NCI-H1092 (cell line): ENCODE data around the gene ZSCAN5A.
"Not testable (repeated sequence)": the region's sequence is repeated elsewhere in the genome, so short reads cannot be mapped to it uniquely, and the experiment has no call there.

Experiments
- DNase-seq: peaks from one replicate; lab custom pipeline; 2025; lab: John Stamatoyannopoulos, UW

ZSCAN5A gene

DNA sequence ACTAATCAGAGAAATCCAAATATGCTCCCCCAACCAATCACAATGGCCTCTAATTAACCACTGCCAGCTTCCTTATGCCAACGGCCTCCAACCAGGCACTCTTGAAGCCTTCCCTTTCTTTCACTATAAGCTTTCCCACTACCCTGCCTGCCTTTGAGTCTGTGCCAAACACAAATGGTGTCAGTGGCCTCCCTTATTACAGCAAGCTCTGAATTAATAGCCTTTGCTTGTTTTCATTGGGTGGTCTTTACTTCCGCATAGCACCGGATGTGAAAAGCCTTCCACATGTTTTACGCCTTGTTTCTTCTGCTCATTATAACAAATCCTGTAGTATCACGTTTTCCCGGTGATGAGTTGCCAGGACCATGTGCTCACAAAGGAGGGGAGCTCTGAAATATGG, 43.5 kb downstream of the ZSCAN5A start:
- DNase-seq = no peak

DNA sequence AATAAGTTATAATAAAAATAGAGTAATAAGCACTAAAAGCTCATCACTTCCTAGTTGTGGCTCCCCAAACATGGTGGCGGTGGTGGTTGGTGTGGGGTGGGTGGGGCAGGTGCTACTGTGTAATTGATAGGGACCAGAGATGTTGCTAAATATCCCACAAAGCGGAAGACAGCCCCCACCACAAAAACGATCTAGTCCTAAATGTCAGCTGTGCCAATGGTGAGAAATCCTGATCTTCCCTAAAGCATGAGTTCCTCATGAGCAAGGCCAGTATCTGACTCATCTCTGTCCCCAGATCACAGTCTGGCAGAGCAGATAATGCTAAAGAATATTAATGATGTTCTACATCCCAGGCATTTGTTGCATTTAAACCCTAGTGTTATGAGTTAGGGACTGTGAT, 44.0 kb downstream of the ZSCAN5A start:
- DNase-seq = no peak

DNA sequence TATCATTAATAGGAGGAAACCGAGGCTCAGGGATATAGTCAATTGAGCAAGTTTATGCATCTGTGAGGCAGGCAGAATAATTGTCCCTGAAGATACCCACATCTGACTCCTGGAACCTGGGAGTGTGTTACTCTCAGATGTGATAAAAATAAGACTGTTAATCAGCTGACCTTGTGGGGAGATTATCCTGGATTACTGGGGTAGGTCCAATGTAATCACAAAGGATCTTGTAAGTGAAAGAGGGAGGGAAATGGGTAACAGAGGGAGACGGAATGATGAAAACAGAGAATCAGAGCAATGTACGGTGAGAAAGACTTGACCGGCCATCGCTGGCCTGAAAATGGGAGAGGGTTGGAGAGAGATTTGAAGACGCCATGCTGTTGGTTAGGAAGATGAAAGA, 45.3 kb downstream of the ZSCAN5A start:
- no peak for DNase-seq

DNA sequence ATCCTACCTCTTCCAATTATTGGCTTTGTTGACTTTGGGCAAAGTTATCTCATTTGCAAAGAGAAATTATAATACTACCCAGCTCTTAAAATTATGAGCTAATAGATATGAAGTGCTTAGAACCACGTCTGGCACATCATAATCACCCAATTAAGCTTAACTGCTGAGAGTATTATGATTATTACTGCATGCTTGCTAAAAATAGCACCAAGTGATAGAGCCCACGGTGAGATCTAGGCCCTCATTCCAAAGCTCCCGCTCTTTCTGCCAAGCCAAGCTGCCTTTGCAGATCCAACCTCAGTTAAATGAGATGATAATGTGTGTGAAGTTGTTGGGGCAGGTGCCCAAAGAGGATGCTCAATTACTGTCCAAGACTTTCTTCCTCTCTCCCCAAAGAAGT, 48.6 kb downstream of the ZSCAN5A start:
- no peak for DNase-seq

DNA sequence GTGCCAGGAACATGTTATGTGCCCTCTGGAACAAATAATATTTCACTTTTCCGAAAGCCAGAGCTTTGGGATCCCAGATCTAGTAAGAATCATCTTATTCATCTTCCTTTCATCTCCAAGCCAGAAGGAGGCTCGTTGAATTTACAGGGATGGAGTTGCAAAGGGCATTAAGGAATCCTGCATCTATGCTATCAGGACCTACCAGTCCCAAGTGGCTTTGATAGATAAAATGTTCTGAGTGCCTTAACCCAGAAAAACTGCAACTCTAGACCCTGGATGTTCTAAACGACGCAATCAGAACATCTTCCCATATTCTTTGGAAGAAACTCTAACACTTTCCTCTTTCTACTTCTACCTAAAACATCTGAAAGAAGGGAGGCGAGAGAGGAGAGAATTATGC, 51.3 kb downstream of the ZSCAN5A start:
- no peak for DNase-seq

DNA sequence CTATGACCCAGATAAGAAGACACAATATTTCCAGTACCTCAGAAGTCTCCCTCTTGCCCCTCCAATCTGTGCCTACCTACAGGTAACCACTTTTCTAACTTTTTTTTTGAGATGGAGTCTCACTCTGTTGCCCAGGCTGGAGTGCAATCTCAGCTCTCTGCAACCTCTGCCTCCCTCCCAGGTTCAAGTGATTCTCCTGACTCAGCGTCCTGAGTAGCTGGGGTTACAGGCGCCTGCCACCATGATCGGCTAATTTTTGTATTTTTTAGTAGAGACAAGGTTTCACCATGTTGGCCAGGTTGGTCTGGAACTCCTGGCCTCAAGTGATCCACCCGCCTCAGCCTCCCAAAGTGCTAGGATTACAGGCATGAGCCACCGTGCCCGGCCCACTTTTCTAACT, 52.7 kb downstream of the ZSCAN5A start:
- DNase-seq = not testable (repeated sequence)

DNA sequence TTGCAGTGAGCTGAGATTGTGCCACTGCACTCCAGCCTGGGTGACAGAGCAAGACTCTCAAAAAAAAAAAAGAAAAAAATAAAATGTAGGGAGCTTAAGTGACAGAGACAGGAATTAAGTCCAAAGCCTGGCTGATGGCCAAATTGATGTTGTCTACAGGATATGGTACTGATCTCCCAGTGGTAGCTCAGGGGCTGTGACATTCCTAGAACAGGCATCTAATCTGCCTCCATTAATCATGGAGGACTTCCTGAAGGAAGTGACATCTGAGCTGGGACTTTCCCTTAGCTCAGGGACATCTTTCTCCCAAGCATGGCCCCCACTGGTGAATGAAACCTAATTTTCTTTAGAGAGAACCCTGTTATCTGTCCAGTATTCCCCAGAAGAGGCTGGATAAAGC, 53.5 kb downstream of the ZSCAN5A start:
- no peak for DNase-seq

DNA sequence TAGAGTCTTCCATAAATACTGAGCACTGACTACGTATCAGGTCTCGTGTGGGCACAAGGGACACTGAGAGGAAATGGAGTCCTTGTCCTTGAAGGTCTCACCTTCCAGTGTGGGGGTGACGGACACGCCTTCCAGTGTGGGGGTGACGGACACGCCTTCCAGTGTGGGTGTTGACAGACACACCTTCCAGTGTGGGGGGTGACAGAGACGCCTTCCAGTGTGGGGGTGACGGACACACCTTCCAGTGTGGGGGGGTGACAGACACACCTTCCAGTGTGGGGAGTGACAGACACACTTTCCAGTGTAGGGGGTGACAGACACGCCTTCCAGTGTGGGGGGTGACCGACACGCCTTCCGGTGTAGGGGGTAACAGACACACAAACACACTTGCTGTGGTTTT, 56.4 kb downstream of the ZSCAN5A start:
- DNase-seq = no peak

DNA sequence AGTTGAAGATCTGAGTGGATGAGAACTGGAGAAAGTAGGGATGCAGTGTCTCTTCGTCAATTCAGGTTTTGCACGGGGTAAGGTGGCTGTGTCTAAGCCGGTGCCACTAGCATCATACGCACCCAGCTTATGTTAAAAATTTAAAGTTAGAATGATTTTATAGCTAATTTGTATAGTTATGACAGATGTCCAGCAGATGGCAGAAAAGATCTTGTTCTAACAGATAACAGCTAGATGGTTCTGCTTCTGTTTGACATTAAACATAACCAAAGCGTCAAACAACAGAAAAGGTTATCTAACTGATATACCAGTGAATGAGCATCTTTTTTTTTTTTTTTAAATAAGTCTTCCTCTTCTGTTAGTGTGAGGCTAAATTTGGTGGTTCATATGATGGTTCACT, 60.9 kb downstream of the ZSCAN5A start:
- peak; percentile 32 for DNase-seq

DNA sequence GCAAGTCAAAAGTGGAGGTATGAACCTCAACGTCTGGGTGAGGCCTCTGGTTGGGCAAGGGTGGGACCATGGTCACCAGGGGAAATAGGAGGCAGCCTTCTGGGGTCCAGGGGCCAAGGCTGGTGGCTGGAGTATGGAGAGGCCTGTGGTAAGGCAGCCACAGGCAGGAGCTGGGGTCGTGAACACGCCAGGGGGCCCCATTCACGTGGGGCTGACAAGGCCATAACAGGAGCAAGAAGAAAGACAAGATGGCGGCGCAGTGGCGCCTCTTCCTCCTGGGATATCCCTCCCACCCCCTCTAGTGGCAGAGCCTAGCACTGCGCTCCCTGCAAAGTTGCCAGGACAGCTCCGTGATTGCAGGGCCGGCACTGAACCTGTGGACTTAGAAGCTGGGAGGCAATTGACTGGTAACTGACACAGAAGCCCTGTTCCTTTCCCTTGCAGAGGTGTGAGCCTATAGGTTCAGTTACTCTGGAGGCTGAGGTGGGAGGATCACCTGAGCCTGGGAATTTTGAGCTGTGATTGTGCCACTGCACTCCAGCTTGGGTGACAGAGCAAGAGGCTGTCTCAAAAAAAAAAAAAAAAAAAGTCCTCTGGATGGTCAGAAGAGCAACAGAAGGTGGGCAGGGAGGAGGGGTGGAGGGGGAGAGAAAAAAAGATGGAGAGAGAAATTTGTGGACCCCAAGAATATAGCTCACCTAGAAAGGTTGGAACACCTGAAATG, 61.8 kb downstream of the ZSCAN5A start:
- peak; percentile 11 for DNase-seq

DNA sequence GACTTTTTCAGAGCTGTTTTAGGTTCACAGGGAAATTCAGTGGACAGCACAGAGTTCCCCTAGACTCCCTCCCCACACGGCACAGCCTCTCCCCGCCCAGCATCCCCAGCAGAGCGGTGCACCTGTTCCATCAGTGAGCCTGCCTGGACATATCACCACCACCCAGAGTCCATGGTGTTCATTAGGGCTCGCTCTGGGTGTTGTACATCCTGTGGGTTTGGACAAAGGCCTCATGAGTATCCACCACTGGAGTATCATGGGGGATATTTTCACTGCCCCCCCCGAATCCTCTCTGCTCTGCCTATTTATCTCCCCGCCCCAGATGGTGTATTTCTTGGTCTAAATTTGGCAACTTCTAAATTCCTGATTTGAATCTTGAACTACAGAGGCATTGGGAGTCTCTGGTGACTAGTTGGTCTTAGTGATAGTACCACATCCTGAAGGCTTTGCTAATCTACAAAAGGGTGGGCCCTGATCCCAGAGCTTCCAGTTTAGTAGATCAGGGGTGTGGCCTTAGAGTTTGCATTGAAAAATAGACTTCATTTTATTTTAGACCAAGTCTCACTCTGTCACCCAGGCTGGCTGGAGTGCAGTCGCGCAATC, 65.8 kb downstream of the ZSCAN5A start:
- DNase-seq = not testable (repeated sequence)

DNA sequence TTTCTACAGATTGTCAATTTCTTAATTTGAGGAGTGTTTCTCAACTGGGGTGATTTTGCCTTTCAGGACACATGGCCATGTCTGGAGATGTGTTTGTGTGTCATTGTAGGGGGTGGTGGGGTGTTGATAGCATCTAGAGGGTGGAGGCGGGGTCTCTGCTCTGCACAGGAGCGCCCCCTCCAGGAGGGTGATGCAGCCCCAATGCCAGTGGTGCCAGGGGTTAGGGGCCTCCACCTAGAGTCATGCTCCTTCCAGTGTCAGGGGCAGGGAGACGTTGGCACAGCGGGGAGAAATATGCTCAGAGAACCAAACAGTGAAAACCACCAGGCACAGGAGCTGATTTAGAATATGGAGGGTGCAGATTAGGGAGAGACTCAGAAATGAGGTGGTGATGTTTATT, 68.9 kb downstream of the ZSCAN5A start:
- not testable (repeated sequence) for DNase-seq

DNA sequence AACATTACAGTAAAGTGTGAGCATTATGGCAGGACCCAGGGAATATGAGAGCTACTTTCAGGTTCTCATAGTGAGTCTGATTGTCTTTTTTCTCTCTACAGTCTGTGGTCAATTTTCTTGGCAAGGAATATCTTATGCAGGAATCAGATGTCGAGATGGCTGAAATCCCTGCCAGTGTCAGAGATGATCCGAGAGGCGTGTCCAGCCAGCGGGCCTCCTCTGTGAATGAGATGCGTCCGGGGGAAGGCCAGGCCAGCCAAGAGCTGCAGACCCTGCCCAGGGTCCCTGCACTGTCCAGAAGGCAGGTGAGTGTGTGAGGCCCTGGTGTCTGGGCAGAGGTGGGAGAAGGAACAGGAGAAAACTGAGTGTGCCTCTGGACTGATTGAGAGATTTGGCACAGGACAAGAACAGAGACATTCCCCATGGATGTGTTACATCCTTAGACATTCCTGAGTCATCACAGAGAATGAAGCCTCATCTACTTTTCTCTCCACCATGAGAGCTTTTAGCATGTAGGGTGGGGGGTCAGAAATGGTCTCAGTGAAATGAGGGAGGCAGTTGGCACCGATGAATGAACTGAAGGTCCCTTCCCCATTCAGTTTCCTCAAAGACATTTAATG, 69.4 kb downstream of the ZSCAN5A start:
- no peak for DNase-seq

DNA sequence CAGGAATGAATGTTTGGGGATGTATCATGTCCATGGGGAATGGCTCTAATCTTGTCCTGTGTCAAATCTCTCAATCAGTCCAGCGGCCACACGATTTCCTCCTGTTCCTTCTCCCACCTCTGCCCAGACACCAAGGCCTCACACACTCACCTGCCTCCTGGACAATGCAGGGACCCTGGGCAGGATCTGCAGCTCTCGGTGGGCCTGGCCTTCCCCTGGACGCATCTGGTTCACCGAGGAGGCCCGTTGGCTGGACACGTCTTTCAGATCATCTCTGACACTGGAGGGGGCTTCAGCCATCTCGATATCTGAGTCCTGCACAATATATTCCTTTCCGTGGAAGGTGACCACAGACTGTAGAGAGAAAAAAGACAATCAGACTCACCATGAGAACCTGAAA, 91.2 kb downstream of the ZSCAN5A start:
- no peak for DNase-seq

DNA sequence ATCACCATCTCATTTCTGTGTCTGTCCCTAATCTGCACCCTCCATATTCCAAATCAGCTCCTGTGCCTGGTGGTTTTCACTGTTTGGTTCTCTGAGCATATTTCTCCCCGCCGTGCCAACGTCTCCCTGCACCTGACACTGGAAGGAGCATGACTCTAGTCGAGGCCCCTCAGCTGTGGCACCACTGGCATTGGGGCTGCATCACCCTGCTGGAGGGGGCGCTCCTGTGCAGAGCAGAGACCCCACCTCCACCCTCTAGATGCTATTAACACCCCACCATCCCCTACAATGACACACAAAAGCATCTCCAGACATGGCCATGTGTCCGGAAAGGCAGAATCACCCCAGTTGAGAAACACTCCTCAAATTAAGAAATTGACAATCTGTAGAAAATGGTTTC, 91.7 kb downstream of the ZSCAN5A start:
- DNase-seq = no peak

DNA sequence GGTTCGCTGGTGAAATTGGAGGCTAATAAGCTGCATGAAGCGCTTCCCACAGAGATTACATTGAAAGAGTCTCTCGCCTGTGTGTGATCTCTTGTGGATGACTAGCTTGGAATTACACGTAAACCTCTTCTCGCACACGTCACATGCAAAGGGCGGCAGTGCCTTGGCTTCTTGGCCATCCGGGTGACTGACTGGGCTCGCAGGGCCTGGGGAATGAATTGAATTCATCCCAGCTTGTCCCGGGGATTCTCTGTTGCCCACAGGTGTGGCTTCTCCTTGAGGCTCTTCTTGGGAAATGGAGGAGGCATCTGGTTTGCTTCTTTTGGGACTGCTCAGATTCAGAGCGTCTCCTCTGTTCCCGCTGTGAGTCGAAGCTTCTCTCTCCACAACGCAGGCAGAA, 92.8 kb downstream of the ZSCAN5A start:
- DNase-seq = no peak

DNA sequence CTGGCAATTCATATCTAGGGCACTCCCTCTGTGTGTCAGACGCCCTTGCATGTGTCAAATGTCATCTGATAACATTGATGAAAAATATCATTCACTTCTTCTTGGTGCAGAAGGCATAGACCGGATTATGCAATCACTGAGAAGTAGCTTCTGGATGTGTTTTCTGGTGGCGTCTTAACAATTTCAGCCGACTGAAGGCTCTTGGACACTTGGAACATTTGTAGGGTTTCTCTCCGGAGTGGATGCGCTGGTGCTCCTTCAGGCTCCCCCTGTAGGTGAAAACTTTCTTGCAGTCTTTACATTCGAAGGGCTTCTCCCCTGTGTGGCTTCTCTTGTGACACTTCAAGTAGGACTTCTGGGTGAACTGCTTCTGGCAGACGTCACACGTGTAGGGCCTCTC, 93.2 kb downstream of the ZSCAN5A start:
- not testable (repeated sequence) for DNase-seq

DNA sequence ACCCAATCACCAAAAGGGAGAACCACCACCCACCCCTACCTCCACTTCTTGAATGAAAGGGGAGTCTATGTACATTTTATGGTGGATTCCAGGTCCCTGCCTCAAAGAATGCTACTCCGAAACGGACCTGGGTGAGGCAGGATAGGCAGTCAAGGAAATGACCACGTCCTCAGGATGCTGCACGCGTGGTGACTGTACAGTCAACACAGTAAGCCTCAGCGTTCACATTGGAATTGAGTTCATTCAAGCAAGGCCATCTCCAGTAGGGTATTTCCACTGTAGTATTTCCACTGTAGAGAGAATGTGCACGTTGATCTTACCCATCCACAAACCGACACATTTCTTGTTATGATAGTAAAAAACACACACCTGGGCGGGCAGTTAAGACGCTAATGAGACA, 95.7 kb downstream of the ZSCAN5A start:
- DNase-seq = no peak

DNA sequence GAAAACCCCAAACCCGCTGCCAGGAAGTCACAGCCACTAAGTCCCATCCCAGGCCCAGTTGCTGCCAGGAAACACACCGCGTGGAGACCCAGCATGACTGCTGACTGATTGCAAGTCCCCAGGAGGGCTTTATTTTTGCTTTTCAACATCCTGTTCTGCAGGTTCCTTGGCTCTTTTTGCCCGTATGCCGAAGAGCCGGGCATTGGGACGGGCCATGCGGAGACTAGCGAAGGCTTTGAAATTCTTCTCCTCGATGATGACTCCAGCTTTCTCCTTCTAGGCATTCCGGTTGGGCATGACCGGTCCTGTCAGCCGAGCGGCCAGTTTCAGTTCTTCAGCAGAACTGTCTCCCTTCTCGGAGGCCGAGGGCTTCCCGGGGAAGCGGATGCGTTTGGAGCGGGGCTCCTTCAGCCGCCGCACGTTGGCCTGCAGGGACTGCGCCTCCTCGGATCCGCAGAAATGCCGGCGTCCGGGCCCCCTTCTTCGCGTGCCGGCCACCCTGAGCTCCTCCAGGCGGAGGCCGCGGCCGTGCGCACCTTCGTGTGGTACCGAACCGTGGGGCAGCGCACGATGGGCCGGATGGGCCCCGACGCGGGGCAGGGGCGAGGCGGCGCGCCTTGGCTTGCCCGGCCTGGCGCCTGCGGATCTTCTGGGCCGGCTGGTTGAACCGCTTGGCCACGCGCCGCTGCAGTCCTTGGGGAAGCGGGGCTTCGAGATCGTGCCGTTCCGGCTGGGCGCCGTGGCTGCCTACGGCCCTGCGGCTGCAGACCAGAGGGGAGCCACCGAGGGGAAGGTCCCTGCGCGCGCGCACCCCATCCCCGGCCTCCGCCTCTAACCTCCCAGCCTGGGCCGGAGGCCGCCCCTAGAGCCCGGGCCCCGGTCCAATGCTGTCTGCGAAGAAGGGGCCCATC, 97.3 kb downstream of the ZSCAN5A start:
- no peak for DNase-seq

DNA sequence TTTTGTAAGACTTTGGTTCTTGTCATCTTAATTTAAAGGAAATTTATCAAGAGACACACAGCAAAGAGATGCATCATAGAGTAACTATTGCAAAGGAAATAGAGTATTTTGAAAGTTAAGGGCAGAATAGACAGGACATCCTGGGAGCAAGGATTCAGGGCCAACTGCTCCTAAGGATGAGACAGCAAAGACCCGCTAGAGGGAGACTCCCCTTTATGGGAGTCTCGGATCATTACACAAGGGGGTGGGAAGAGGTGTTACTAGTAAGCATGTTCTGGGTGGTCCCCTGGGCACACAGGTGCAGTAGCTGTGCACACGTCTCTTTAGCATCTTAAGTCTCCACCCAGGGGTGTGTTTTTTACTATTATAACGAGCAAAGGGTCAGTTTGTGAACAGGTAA, 102.9 kb downstream of the ZSCAN5A start:
- no peak for DNase-seq

DNA sequence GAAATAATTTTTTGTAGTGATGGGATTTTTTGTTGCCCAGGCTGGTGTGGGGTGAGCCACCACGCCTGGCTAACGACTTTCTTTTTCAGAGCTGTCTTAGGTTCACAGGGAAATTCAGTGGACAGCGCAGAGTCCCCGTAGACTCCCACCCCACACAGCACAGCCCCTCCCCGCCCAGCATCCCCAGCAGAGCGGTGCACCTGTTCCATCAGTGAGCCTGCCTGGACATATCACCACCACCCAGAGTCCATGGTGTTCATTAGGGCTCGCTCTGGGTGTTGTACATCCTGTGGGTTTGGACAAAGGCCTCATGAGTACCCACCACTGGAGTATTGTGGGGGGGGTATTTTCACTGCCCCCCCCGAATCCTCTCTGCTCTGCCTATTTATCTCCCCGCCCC, 104.6 kb downstream of the ZSCAN5A start:
- DNase-seq = not testable (repeated sequence)

DNA sequence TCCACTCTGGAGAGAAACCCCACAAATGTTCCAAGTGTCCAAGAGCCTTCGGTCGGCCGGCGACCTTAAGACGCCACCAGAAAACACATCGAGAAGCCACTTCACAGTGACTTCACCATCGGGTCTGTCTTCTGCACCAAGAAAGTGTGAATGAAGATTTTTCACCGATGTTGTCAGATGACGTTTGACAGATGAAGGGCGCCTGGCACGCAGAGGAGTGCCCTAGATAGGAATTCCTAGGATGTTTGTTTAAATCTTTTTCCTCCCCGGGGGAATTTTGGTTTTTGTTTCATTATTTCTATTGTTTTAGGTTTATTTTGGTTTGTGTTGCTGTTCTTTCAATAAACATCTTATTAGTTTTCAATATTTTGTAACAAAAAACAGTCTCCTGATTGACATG, 105.5 kb downstream of the ZSCAN5A start:
- DNase-seq = no peak

DNA sequence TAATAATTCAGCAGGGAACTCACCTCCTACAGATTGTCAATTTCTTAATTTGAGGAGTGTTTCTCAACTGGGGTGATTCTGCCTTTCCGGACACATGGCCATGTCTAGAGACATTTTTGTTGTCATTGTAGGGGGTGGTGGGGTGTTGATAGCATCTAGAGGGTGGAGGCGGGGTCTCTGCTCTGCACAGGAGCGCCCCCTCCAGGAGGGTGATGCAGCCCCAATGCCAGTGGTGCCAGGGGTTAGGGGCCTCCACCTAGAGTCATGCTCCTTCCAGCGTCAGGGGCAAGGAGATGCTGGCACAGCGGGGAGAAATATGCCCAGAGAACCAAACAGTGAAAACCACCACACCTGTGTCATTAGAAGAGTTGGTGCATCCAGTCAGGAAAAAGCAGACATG, 107.1 kb downstream of the ZSCAN5A start:
- DNase-seq = not testable (repeated sequence)
